ENCODE results near the gene HSPA12B. TPM values are rescaled to one million over a fixed set of nuclear protein-coding genes. Genes with fewer than 3 reads are reported as not detected.

HSPA12B gene
- total RNA-seq, 3 donors from 2014 or later = 0.08 TPM; not detected in 2

- H3K4me3 Mint-ChIP-seq = no peak overlapping the region
- H3K36me3 Mint-ChIP-seq (ENCODE audit: insufficient read depth) = no peaks in the 10 kb centered on the region
- ATAC-seq (no peak), DNase-seq (no peak)
- H3K27me3 Mint-ChIP-seq (ENCODE audit: low read depth) = peaks cover 49% of the 10 kb centered on the region
- H3K4me1 Mint-ChIP-seq (ENCODE audit: low read depth) = no peaks in the 10 kb centered on the region
- no peaks in the 10 kb centered on the region for H3K9me3 Mint-ChIP-seq
Measured at GRCh38 chr20:3729378-3729777, 3.1 kb upstream of the HSPA12B start.

DNA sequence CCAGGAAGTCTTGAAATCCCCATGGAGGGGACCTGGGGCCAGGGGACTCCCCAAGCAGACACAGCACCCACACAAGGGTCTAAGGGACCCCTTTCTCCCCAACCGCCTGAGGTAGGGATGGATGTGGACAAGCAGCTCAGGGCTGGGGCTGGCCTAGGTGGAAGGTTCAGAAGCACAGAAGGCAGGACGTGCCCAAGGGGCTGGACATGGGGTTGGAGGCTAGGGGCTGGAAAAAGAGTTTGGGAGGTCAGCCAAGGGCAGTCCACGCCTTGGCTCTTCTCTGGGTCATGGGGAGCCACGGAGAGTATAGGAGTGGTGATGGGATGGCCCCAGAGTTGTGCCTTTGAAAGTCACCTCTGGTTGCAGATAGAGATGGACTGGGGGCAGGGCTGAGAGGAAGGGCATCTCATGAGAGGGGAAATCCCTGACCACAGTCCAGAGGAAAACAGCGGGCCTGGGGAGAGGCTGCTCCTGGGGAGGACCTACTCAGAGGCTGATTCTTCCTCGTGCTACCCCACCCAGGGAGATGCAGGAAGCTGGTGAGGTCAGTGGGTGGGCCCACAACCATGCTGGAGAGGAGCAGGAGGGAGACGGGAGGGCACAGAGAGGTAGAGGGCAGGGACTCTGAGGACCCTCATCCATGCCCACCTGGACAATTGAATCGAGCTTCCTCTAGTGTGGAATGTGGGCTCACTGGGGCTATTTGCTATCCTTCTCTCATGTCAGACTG, 2.5 kb upstream of the HSPA12B start:
- H3K27me3 Mint-ChIP-seq (ENCODE audit: low read depth) = peaks cover 47% of the 10 kb centered on the region
- DNase-seq (no peak), ATAC-seq (no peak)
- no peaks in the 10 kb centered on the region for H3K9me3 Mint-ChIP-seq
- no peaks in the 10 kb centered on the region for H3K36me3 Mint-ChIP-seq (ENCODE audit: insufficient read depth)
- no peaks in the 10 kb centered on the region for H3K4me1 Mint-ChIP-seq (ENCODE audit: low read depth)
- H3K4me3 Mint-ChIP-seq = no peak overlapping the region

GRCh38 chr20:3730803-3731672, 1.4 kb upstream of the HSPA12B start:
- Mint-ChIP-seq H3K4me1 (ENCODE audit: low read depth) (no peaks in the 10 kb centered on the region), H3K4me3 (no peak overlapping the region), H3K27me3 (ENCODE audit: low read depth) (peaks cover 46% of the 10 kb centered on the region)

GRCh38 chr20:3731944-3732326, 550 bp upstream of the HSPA12B start:
- H3K4me1 Mint-ChIP-seq (ENCODE audit: low read depth) = no peaks in the 10 kb centered on the region
- no peak overlapping the region for H3K4me3 Mint-ChIP-seq
- no peaks in the 10 kb centered on the region for H3K9me3 Mint-ChIP-seq
- peaks cover 43% of the 10 kb centered on the region for H3K27me3 Mint-ChIP-seq (ENCODE audit: low read depth)
- DNase-seq = no peak
- H3K36me3 Mint-ChIP-seq (ENCODE audit: insufficient read depth) = no peaks in the 10 kb centered on the region
- no peak for ATAC-seq

More at GRCh38 chr20:3730803-3731672, 1.4 kb upstream of the HSPA12B start:
- no peak for DNase-seq
- no peak for ATAC-seq
- Mint-ChIP-seq H3K36me3 (ENCODE audit: insufficient read depth) (no peaks in the 10 kb centered on the region), H3K9me3 (no peaks in the 10 kb centered on the region)

DNA sequence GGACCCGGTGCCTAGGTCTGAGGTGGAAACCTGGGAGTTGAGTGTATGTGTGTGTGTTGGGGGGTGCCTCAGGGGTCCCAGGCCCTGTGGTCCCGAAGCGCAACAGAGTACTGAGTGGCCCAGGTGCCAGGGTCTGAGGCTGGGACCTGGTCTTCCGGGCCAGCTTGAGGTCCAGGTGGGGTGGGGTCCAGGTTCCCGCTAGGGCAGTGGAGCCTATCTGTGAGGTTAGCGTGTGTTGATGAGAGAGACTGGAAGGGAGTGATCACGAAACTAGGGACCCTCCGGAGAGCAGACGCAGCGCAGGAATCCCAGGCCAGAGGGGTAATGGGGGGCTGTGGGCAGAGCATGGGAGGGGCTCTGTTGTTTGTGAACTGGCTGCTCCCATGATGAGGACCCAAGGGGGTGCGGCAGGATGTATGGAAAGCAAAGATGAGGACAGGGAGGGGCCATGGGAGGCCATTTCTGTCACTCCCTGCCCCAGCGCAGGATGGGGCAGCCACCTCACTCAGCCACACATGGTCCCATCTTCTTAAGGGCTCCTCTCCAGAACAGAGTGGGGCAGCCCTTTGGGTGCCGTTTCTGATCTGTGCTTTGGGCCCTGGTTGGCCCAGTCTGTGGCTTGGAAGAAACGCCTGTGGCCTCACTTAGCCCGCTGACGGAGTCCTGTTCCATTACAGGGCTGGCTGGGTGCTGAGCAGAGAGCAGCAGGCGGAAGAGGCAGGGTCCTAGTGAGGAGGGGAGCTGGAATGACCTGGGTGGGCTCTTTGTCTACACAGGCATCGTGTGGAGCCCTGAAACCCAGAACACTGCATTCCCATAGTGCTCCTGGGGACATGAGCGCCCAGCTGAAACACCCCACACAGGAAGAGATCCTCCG, 872 bp downstream of the HSPA12B start:
- DNase-seq = no peak
- no peaks in the 10 kb centered on the region for H3K9me3 Mint-ChIP-seq
- ATAC-seq = no peak
- H3K36me3 Mint-ChIP-seq (ENCODE audit: insufficient read depth) = no peaks in the 10 kb centered on the region
- no peaks in the 10 kb centered on the region for H3K4me1 Mint-ChIP-seq (ENCODE audit: low read depth)
- no peak overlapping the region for H3K4me3 Mint-ChIP-seq
- peaks cover 35% of the 10 kb centered on the region for H3K27me3 Mint-ChIP-seq (ENCODE audit: low read depth)

DNA sequence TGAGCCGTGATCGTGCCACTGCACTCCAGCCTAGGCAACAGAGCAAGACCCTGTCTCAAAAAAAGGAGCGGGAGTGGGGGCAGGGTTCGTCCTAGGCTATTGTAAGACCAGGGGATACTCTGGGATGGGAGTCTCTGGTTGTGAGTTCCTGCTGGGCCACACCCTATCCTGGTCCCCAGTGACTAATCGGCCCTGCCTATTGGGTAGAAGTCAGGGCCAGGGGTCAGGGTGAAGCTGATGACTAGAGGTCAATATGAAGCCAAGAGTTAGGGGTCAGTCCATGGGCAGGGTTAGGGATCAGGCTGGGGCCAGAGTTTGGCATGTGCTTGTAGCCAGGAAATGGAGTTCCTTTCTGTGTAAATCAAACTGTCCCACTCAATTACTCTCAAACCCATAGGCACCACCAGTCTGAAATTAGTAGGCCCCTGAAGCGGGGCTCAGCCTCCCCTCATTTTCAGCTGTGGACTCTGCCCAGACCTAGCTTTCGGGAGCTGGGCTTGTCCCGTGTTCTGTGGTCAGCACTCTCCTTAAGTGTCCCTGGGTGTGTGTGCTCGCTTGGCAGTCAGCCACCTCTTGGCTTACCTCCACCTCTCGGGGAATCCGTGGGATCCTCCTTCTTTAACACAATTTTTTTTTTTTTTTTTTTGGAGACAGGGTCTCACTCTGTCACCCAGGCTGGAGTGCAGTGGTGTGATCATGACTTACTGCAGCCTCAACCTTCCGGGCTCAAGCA, 1.8 kb downstream of the HSPA12B start:
- DNase-seq (no peak), ATAC-seq (no peak)
- Mint-ChIP-seq H3K4me3 (no peak overlapping the region), H3K4me1 (ENCODE audit: low read depth) (no peaks in the 10 kb centered on the region), H3K9me3 (no peaks in the 10 kb centered on the region), H3K36me3 (ENCODE audit: insufficient read depth) (no peaks in the 10 kb centered on the region), H3K27me3 (ENCODE audit: low read depth) (peaks cover 35% of the 10 kb centered on the region)

GRCh38 chr20:3735768-3736167, 3.3 kb downstream of the HSPA12B start:
- H3K4me1 Mint-ChIP-seq (ENCODE audit: low read depth) = no peaks in the 10 kb centered on the region
- ATAC-seq (no peak), DNase-seq (no peak)
- H3K36me3 Mint-ChIP-seq (ENCODE audit: insufficient read depth) = no peaks in the 10 kb centered on the region
- H3K9me3 Mint-ChIP-seq = no peaks in the 10 kb centered on the region
- no peak overlapping the region for H3K4me3 Mint-ChIP-seq
- H3K27me3 Mint-ChIP-seq (ENCODE audit: low read depth) = peaks cover 27% of the 10 kb centered on the region

- H3K4me1 Mint-ChIP-seq (ENCODE audit: low read depth) = no peaks in the 10 kb centered on the region
- no peaks in the 10 kb centered on the region for H3K36me3 Mint-ChIP-seq (ENCODE audit: insufficient read depth)
- peaks cover 8% of the 10 kb centered on the region for H3K27me3 Mint-ChIP-seq (ENCODE audit: low read depth)
- DNase-seq (no peak), ATAC-seq (no peak)
- H3K9me3 Mint-ChIP-seq = no peaks in the 10 kb centered on the region
- no peak overlapping the region for H3K4me3 Mint-ChIP-seq
Measured at GRCh38 chr20:3738111-3739053, 5.9 kb downstream of the HSPA12B start.

- Mint-ChIP-seq H3K9me3 (no peaks in the 10 kb centered on the region), H3K36me3 (ENCODE audit: insufficient read depth) (no peaks in the 10 kb centered on the region), H3K27me3 (ENCODE audit: low read depth) (peaks cover 4% of the 10 kb centered on the region), H3K4me1 (ENCODE audit: low read depth) (peaks cover 1% of the 10 kb centered on the region), H3K4me3 (no peak overlapping the region)
- ATAC-seq = no peak
- no peak for DNase-seq
Measured at GRCh38 chr20:3739054-3739925, 6.8 kb downstream of the HSPA12B start.

GRCh38 chr20:3739926-3740451, 7.5 kb downstream of the HSPA12B start:
- no peaks in the 10 kb centered on the region for H3K36me3 Mint-ChIP-seq (ENCODE audit: insufficient read depth)
- H3K27me3 Mint-ChIP-seq (ENCODE audit: low read depth) = peaks cover 8% of the 10 kb centered on the region
- no peak for DNase-seq
- ATAC-seq = no peak
- H3K4me1 Mint-ChIP-seq (ENCODE audit: low read depth) = peaks cover 8% of the 10 kb centered on the region
- H3K9me3 Mint-ChIP-seq = no peaks in the 10 kb centered on the region
- no peak overlapping the region for H3K4me3 Mint-ChIP-seq

DNA sequence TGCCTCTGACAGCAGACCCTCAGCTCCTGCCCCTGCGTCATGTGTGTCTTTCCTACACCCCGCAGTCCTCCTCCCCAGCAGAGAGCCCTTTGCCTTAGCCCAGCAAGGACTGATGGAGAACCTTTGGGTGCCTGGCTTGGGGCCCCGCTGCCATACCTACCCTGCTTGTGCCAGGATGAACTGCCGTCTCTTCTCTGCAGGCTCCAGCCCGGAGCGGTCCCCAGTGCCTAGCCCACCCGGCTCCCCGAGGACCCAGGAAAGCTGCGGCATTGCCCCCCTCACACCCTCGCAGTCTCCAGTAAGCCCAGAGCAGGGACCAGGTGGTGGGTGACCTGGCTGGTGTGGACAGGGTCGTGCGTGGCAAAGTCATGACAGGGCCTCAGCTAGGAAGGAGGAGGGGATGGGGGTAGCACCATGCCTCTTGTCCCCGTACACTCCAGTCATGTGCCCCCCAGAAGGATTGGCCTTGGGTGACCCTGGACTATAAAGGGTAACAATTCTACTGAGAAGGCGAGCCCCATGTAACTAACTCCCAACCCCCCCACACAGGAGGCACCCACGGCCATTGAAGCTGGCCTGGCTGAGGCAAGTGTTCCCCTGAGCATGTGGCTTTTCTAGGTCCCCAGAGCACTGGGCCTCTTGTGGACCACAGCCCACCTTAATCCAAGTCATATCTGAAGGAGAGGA, 8.3 kb downstream of the HSPA12B start:
- H3K4me3 Mint-ChIP-seq = peak overlapping the region; percentile 7
- DNase-seq (no peak), ATAC-seq (no peak)
- H3K27me3 Mint-ChIP-seq (ENCODE audit: low read depth) = peaks cover 6% of the 10 kb centered on the region
- peaks cover 10% of the 10 kb centered on the region for H3K4me1 Mint-ChIP-seq (ENCODE audit: low read depth)
- H3K9me3 Mint-ChIP-seq = no peaks in the 10 kb centered on the region
- H3K36me3 Mint-ChIP-seq (ENCODE audit: insufficient read depth) = no peaks in the 10 kb centered on the region

All from activated T-cell treated with anti-CD3 and anti-CD28 coated beads, Interleukin-2, amount 50 U/mL, for 4 hours (primary cell).